ENCODE measurements around the gene KIF9. TPM values are rescaled to one million over a fixed set of nuclear protein-coding genes. Genes with fewer than 3 reads are reported as not detected.

KIF9 gene
- polyA plus RNA-seq, 1 experiment: 4.0 TPM

DNA sequence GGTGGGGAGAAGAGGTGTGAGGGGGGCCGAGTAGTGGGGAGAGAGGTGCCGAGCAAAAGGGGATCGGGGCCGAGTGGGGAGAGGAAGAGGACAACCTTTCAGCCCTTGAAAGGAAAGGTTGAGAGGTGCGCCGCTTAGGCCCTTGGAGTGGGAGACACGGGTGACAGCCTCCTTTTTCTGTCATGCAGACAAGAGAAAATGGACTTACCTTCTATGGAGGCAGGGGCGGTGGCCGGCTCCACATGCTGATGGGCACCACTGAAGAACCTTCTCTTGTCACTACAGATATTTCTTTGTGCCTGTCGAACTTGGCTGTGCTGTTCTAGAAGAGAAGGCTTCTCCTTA is 566 bp upstream of the KIF9 start:
- DNase-seq (ENCODE audit: low read depth, low spot score): no peak
- Histone ChIP-seq H3K9me3 (ENCODE audit: control insufficient read depth, insufficient read depth, low read length) (peaks cover 2% of the 10 kb centered on the region; the same call in 1 of the 2 replicates), H3K27ac (ENCODE audit: low read depth, low read length) (peak overlapping the region; percentile 99), H3K27me3 (ENCODE audit: control insufficient read depth, insufficient read depth, low read length) (no peaks in the 10 kb centered on the region), H3K4me3 (ENCODE audit: low read depth, low read length) (peak overlapping the region; percentile 97)
- CTCF ChIA-PET: interaction anchor here (1.2 kb wide), 1 partner anchor 41 kb away, joined by 4 read pairs; no protein-coding TSS in a partner anchor
- POLR2A ChIA-PET: interaction anchor here (0.6 to 1.0 kb wide), 4 partner anchors 31 to 228 kb away, joined by 3 read pairs; no protein-coding TSS in a partner anchor
- TF ChIP-seq, protein P1, sequence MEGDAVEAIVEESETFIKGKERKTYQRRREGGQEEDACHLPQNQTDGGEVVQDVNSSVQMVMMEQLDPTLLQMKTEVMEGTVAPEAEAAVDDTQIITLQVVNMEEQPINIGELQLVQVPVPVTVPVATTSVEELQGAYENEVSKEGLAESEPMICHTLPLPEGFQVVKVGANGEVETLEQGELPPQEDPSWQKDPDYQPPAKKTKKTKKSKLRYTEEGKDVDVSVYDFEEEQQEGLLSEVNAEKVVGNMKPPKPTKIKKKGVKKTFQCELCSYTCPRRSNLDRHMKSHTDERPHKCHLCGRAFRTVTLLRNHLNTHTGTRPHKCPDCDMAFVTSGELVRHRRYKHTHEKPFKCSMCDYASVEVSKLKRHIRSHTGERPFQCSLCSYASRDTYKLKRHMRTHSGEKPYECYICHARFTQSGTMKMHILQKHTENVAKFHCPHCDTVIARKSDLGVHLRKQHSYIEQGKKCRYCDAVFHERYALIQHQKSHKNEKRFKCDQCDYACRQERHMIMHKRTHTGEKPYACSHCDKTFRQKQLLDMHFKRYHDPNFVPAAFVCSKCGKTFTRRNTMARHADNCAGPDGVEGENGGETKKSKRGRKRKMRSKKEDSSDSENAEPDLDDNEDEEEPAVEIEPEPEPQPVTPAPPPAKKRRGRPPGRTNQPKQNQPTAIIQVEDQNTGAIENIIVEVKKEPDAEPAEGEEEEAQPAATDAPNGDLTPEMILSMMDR (IDR thresholded peaks at IDR 0.05; ENCODE audit: low read depth, low read length): no peak

DNA sequence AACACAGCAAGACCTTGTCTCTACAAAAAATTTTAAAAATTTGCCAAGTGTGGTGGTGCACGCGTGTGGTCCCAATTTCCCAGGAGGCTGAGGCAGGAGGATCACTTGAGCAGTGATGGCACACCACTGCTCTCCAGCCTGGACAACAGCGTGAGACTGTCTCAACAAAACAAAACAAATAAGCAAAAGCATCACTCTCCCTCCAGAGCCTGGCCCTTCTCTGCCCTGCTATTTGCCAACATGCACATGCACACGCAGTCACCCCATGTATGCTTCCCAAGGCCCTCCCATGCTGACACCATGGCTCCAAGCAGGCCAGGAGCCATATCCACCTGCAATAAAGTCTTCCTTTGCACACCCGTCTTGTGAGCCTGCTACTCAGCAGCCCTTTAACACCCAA is 2.1 kb downstream of the KIF9 start:
- Histone ChIP-seq H3K9me3 (ENCODE audit: control insufficient read depth, insufficient read depth, low read length) (peaks cover 2% of the 10 kb centered on the region; the same call in 1 of the 2 replicates), H3K27me3 (ENCODE audit: control insufficient read depth, insufficient read depth, low read length) (no peaks in the 10 kb centered on the region), H3K4me3 (ENCODE audit: low read depth, low read length) (no peak overlapping the region), H3K27ac (ENCODE audit: low read depth, low read length) (no peak overlapping the region)
- TF ChIP-seq, protein P1 (IDR thresholded peaks at IDR 0.05; ENCODE audit: low read depth, low read length): no peak
- no peak for DNase-seq (ENCODE audit: low read depth, low spot score)
- ChIA-PET POLR2A (no interaction called here), CTCF (no interaction called here)

DNA sequence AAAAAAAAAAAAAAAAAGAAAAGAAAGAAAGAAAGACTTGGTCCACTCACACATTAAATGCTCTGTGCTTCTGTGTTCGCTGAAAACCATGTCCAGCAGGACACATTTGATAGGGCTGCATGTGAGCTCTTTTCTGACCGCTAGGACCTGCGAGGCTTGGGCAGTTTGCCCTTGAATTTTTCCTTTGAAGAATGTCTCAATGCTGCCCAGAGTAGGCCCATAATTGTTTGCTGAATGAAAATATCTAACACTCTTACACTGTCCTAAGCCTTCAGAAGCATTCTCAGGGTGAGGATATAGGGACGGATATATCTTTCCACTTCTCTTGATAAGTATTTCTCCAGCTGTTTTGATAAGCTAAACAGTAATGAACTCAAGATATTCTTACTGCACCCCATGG is 6.0 kb downstream of the KIF9 start:
- Histone ChIP-seq H3K27ac (ENCODE audit: low read depth, low read length) (no peak overlapping the region), H3K4me3 (ENCODE audit: low read depth, low read length) (no peak overlapping the region), H3K9me3 (ENCODE audit: control insufficient read depth, insufficient read depth, low read length) (no peaks in the 10 kb centered on the region), H3K27me3 (ENCODE audit: control insufficient read depth, insufficient read depth, low read length) (no peaks in the 10 kb centered on the region)
- TF ChIP-seq, protein P1 (IDR thresholded peaks at IDR 0.05; ENCODE audit: low read depth, low read length): no peak
- POLR2A ChIA-PET: no interaction called here
- CTCF ChIA-PET: no interaction called here
- no peak for DNase-seq (ENCODE audit: low read depth, low spot score)

DNA sequence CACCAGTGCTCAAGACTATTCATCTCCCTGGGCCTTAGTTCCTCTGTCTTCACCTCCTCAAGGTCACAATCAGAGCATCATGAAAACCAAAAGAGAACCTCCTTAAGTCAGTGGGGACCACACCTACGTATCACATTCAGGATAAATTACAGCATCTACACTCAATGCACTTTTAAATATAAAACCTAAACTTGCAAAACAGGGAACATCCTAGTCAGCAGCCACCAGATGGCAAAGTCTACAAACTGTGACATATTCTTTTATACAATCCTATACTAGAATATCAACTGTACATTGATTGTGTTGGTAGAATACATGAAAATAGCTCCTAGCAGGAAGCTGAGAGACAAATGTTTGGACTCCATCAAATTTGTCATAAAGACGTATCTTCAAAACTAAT is 7.9 kb downstream of the KIF9 start:
- TF ChIP-seq, protein P1 (IDR thresholded peaks at IDR 0.05; ENCODE audit: low read depth, low read length): no peak
- DNase-seq (ENCODE audit: low read depth, low spot score): no peak
- no peaks in the 10 kb centered on the region for H3K9me3 ChIP-seq (ENCODE audit: control insufficient read depth, insufficient read depth, low read length)
- no peaks in the 10 kb centered on the region for H3K27me3 ChIP-seq (ENCODE audit: control insufficient read depth, insufficient read depth, low read length)
- ChIA-PET POLR2A (no interaction called here), CTCF (no interaction called here)
- H3K27ac ChIP-seq (ENCODE audit: low read depth, low read length): no peak overlapping the region
- H3K4me3 ChIP-seq (ENCODE audit: low read depth, low read length): no peak overlapping the region

DNA sequence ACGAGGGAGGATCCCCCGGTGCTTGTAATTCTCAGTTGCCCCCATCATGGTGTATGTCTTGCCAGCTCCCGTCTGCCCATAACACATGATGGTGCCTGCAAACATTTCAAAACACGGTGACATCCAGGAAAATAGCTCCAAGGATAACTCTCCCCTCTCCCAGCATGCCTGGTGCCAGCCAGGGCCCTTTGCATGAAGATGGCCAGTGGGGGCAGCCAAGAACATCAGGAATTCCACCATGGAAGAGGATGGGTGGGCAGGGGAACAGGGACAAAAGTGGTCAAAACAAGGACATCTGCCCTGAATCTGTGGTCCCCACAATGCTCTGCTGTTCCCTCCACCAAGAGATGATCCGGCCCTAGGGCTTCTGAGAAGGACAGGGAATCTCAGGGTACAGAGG is 9.0 kb downstream of the KIF9 start:
- H3K27ac ChIP-seq (ENCODE audit: low read depth, low read length): no peak overlapping the region
- no peak overlapping the region for H3K4me3 ChIP-seq (ENCODE audit: low read depth, low read length)
- H3K9me3 ChIP-seq (ENCODE audit: control insufficient read depth, insufficient read depth, low read length): no peaks in the 10 kb centered on the region
- ChIA-PET POLR2A (no interaction called here), CTCF (no interaction called here)
- DNase-seq (ENCODE audit: low read depth, low spot score): no peak
- TF ChIP-seq, protein P1 (IDR thresholded peaks at IDR 0.05; ENCODE audit: low read depth, low read length): no peak
- no peaks in the 10 kb centered on the region for H3K27me3 ChIP-seq (ENCODE audit: control insufficient read depth, insufficient read depth, low read length)
